WTC11 (cell line): ENCODE data around the gene FBXO36. TPM values are rescaled to one million over a fixed set of nuclear protein-coding genes. Genes with fewer than 3 reads are reported as not detected.
"Not testable (repeated sequence)": the region's sequence is repeated elsewhere in the genome, so short reads cannot be mapped to it uniquely, and the experiment has no call there.

Experiments used
- ATAC-seq: fragments of 200-7000 bp; cut with Tn5 transposase; 2 replicates; pipeline ENCODE4 v1.10.0; 2021; ENCODE audit warnings: mild to moderate bottlenecking, moderate library complexity
- CTCF ChIA-PET: fragments of 300-600 bp; sonication (Branson Sonifier 250); formaldehyde crosslinking; loops from one replicate; lab custom pipeline; 2021; ENCODE audit warnings: antibody characterized with exemption; lab: Charles Lee
- POLR2A ChIA-PET: fragments of 350-600 bp; sonication (Branson Sonifier 250); formaldehyde crosslinking; loops from one replicate; lab custom pipeline; 2021; ENCODE audit warnings: antibody characterized with exemption; lab: Charles Lee
- DNase-seq: peaks from one replicate; pipeline ENCODE4 v3.0.0; 2021; ENCODE audit warnings: low spot score
- H3K27ac Mint-ChIP-seq: 2 replicates; pipeline ENCODE4 v1.8.0; 2021; ENCODE audit warnings: mixed read lengths
- H3K27me3 Mint-ChIP-seq: 2 replicates; pipeline ENCODE4 v1.8.0; 2021; ENCODE audit warnings: low read depth, mild to moderate bottlenecking, moderate library complexity, mixed read lengths
- H3K36me3 Mint-ChIP-seq: 2 replicates; pipeline ENCODE4 v1.8.0; 2021; ENCODE audit warnings: mixed read lengths
- H3K4me1 Mint-ChIP-seq: 2 replicates; pipeline ENCODE4 v1.8.0; 2022; ENCODE audit warnings: mixed read lengths
- H3K4me3 Mint-ChIP-seq: 2 replicates; pipeline ENCODE4 v1.8.0; 2021; ENCODE audit warnings: mild to moderate bottlenecking, moderate library complexity, mixed read lengths
- H3K9me3 Mint-ChIP-seq: 2 replicates; pipeline ENCODE4 v1.8.0; 2021; ENCODE audit warnings: mixed read lengths
- CREM ChIP-seq: sonication (generic); formaldehyde crosslinking; IDR thresholded peaks from 2 replicates; pipeline ENCODE4 v1.8.1; 2022; ENCODE audit warnings: mild to moderate bottlenecking, missing genetic modification reagents, moderate library complexity
- ESRRA ChIP-seq: sonication (generic); formaldehyde crosslinking; IDR thresholded peaks from 2 replicates; pipeline ENCODE4 v1.8.1; 2022; ENCODE audit warnings: mild to moderate bottlenecking, missing genetic modification reagents, borderline replicate concordance
- GABPB1 ChIP-seq: sonication (generic); formaldehyde crosslinking; IDR thresholded peaks from 2 replicates; pipeline ENCODE4 v1.8.1; 2023; ENCODE audit warnings: mild to moderate bottlenecking, missing genetic modification reagents
- JAZF1 ChIP-seq: fragments of 250-450 bp; sonication (Bioruptor Pico); IDR thresholded peaks from 2 replicates; pipeline ENCODE4 v1.9.0; 2021; ENCODE audit warnings: moderate library complexity, mild to moderate bottlenecking, inconsistent platforms
- MYBL2 ChIP-seq: sonication (generic); formaldehyde crosslinking; IDR thresholded peaks from 2 replicates; pipeline ENCODE4 v1.8.1; 2023; ENCODE audit warnings: mild to moderate bottlenecking, moderate library complexity, missing genetic modification reagents
- NFYB ChIP-seq: sonication (generic); formaldehyde crosslinking; conservative IDR thresholded peaks from 2 replicates; pipeline ENCODE4 v1.8.0; 2022; ENCODE audit warnings: low read depth, missing genetic modification reagents
- PRRX2 ChIP-seq: fragments of 250-450 bp; sonication (Bioruptor Pico); IDR thresholded peaks from 2 replicates; pipeline ENCODE4 v1.8.0; 2021; ENCODE audit warnings: mild to moderate bottlenecking
- RORB ChIP-seq: fragments of 250-450 bp; sonication (Bioruptor Pico); IDR thresholded peaks from 2 replicates; pipeline ENCODE4 v1.9.0; 2021; ENCODE audit warnings: mild to moderate bottlenecking
- SOX15 ChIP-seq: fragments of 250-450 bp; sonication (Bioruptor Pico); IDR thresholded peaks from 2 replicates; pipeline ENCODE4 v1.9.0; 2021; ENCODE audit warnings: mild to moderate bottlenecking
- TEAD1 ChIP-seq: sonication (generic); formaldehyde crosslinking; IDR thresholded peaks from 2 replicates; pipeline ENCODE4 v1.8.0; 2022; ENCODE audit warnings: mild to moderate bottlenecking, missing genetic modification reagents
- TEAD4 ChIP-seq: sonication (generic); formaldehyde crosslinking; IDR thresholded peaks from 2 replicates; pipeline ENCODE4 v1.8.0; 2022; ENCODE audit warnings: mild to moderate bottlenecking, missing genetic modification reagents
- TP53 ChIP-seq: sonication (generic); formaldehyde crosslinking; IDR thresholded peaks from 2 replicates; pipeline ENCODE4 v1.8.1; 2023; ENCODE audit warnings: mild to moderate bottlenecking, missing genetic modification reagents
- ZNF138 ChIP-seq: sonication (generic); formaldehyde crosslinking; conservative IDR thresholded peaks from 2 replicates; pipeline ENCODE4 v1.8.1; 2022; ENCODE audit warnings: mild to moderate bottlenecking, moderate library complexity, missing genetic modification reagents
- ZNF317 ChIP-seq: sonication (generic); formaldehyde crosslinking; IDR thresholded peaks from 2 replicates; pipeline ENCODE4 v1.8.1; 2023; ENCODE audit warnings: low read depth, mild to moderate bottlenecking, moderate library complexity, missing genetic modification reagents, borderline replicate concordance
- ZNF416 ChIP-seq: fragments of 250-450 bp; sonication (Bioruptor Pico); IDR thresholded peaks from 2 replicates; pipeline ENCODE4 v1.9.0; 2021; ENCODE audit warnings: mild to moderate bottlenecking, inconsistent platforms
- ZNF671 ChIP-seq: fragments of 250-450 bp; sonication (Bioruptor Pico); IDR thresholded peaks from 2 replicates; pipeline ENCODE4 v1.8.0; 2021; ENCODE audit warnings: mild to moderate bottlenecking
- total RNA-seq: library from RNA; stranded (reverse); gene quantifications from 3 replicates; pipeline ENCODE4 v1.2.3, GENCODE V29; 2021
- TF ChIP-seq, protein P1 (sequence below): sonication (generic); formaldehyde crosslinking; IDR thresholded peaks from 2 replicates; pipeline ENCODE4 v1.8.0; 2022; ENCODE audit warnings: mild to moderate bottlenecking, missing genetic modification reagents
- TF ChIP-seq, protein P2 (sequence below): fragments of 250-450 bp; sonication (Bioruptor Pico); IDR thresholded peaks from 2 replicates; pipeline ENCODE4 v1.9.0; 2021; ENCODE audit warnings: mild to moderate bottlenecking
- TF ChIP-seq, protein P3 (sequence below): fragments of 250-450 bp; sonication (Bioruptor Pico); IDR thresholded peaks from 2 replicates; pipeline ENCODE4 v1.9.0; 2021; ENCODE audit warnings: mild to moderate bottlenecking, borderline replicate concordance
- TF ChIP-seq, protein P4 (sequence below): sonication (generic); formaldehyde crosslinking; IDR thresholded peaks from 2 replicates; pipeline ENCODE4 v1.8.0; 2023; ENCODE audit warnings: mild to moderate bottlenecking, missing genetic modification reagents
- TF ChIP-seq, protein P5 (sequence below): sonication (generic); formaldehyde crosslinking; IDR thresholded peaks from 2 replicates; pipeline ENCODE4 v1.8.0; 2023; ENCODE audit warnings: missing genetic modification reagents, mild to moderate bottlenecking, borderline replicate concordance

Gene FBXO36
- total RNA-seq, 1 experiment from 2014 or later, result 5.3 TPM

DNA sequence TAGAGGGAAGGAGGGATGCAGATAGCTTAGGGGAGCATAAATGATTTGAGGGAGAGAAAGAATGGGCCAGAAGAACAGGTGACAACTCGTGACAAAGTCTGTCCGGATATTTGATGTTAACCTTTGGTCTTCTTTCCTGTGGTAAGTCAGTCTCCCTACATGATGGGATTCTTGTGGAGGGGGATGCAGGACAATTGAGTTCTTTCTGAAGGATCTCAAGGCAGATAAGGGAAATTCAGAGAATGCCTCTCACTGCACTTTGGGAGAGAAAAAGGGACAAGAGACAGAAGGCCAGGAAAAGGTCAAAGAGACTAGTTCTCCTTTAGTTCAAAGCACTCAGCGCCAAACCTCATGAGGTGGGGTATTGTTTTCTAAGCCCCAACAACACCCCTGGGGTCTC, 34.2 kb downstream of the FBXO36 start:
- TF ChIP-seq JAZF1 (CRISPR knock-in tag), result no peak
- TF ChIP-seq ESRRA (CRISPR knock-in tag), result no peak
- no peak for TF ChIP-seq TEAD4 (CRISPR knock-in tag)
- TF ChIP-seq RORB (CRISPR knock-in tag), result no peak
- no peak for TF ChIP-seq ZNF138
- no peak for TF ChIP-seq NFYB
- TF ChIP-seq, protein P1, sequence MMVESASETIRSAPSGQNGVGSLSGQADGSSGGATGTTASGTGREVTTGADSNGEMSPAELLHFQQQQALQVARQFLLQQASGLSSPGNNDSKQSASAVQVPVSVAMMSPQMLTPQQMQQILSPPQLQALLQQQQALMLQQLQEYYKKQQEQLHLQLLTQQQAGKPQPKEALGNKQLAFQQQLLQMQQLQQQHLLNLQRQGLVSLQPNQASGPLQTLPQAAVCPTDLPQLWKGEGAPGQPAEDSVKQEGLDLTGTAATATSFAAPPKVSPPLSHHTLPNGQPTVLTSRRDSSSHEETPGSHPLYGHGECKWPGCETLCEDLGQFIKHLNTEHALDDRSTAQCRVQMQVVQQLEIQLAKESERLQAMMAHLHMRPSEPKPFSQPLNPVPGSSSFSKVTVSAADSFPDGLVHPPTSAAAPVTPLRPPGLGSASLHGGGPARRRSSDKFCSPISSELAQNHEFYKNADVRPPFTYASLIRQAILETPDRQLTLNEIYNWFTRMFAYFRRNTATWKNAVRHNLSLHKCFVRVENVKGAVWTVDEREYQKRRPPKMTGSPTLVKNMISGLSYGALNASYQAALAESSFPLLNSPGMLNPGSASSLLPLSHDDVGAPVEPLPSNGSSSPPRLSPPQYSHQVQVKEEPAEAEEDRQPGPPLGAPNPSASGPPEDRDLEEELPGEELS (CRISPR knock-in tag), result no peak
- no peak for TF ChIP-seq ZNF416
- TF ChIP-seq GABPB1 (CRISPR knock-in tag), result no peak
- no peak for TF ChIP-seq TP53 (CRISPR knock-in tag)
- no peak for TF ChIP-seq CREM
- TF ChIP-seq TEAD1, result no peak
- TF ChIP-seq PRRX2 (CRISPR knock-in tag), result no peak
- no peak for TF ChIP-seq ZNF671 (CRISPR knock-in tag)
- TF ChIP-seq SOX15 (CRISPR knock-in tag), result no peak
- no peak for TF ChIP-seq MYBL2 (CRISPR knock-in tag)
- TF ChIP-seq, protein P2, sequence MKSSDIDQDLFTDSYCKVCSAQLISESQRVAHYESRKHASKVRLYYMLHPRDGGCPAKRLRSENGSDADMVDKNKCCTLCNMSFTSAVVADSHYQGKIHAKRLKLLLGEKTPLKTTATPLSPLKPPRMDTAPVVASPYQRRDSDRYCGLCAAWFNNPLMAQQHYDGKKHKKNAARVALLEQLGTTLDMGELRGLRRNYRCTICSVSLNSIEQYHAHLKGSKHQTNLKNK (CRISPR knock-in tag), result no peak
- TF ChIP-seq, protein P3, sequence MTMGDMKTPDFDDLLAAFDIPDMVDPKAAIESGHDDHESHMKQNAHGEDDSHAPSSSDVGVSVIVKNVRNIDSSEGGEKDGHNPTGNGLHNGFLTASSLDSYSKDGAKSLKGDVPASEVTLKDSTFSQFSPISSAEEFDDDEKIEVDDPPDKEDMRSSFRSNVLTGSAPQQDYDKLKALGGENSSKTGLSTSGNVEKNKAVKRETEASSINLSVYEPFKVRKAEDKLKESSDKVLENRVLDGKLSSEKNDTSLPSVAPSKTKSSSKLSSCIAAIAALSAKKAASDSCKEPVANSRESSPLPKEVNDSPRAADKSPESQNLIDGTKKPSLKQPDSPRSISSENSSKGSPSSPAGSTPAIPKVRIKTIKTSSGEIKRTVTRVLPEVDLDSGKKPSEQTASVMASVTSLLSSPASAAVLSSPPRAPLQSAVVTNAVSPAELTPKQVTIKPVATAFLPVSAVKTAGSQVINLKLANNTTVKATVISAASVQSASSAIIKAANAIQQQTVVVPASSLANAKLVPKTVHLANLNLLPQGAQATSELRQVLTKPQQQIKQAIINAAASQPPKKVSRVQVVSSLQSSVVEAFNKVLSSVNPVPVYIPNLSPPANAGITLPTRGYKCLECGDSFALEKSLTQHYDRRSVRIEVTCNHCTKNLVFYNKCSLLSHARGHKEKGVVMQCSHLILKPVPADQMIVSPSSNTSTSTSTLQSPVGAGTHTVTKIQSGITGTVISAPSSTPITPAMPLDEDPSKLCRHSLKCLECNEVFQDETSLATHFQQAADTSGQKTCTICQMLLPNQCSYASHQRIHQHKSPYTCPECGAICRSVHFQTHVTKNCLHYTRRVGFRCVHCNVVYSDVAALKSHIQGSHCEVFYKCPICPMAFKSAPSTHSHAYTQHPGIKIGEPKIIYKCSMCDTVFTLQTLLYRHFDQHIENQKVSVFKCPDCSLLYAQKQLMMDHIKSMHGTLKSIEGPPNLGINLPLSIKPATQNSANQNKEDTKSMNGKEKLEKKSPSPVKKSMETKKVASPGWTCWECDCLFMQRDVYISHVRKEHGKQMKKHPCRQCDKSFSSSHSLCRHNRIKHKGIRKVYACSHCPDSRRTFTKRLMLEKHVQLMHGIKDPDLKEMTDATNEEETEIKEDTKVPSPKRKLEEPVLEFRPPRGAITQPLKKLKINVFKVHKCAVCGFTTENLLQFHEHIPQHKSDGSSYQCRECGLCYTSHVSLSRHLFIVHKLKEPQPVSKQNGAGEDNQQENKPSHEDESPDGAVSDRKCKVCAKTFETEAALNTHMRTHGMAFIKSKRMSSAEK (CRISPR knock-in tag), result no peak
- Mint-ChIP-seq H3K9me3 (no peaks in the 10 kb centered on the region), H3K4me3 (no peak overlapping the region), H3K36me3 (peaks cover 3% of the 10 kb centered on the region; the same call in 1 of the 2 replicates), H3K27me3 (no peaks in the 10 kb centered on the region), H3K27ac (no peak overlapping the region), H3K4me1 (peaks cover 33% of the 10 kb centered on the region)
- POLR2A ChIA-PET, result no interaction called here
- no peak for ATAC-seq
- CTCF ChIA-PET, result no interaction called here
- no peak for DNase-seq

DNA sequence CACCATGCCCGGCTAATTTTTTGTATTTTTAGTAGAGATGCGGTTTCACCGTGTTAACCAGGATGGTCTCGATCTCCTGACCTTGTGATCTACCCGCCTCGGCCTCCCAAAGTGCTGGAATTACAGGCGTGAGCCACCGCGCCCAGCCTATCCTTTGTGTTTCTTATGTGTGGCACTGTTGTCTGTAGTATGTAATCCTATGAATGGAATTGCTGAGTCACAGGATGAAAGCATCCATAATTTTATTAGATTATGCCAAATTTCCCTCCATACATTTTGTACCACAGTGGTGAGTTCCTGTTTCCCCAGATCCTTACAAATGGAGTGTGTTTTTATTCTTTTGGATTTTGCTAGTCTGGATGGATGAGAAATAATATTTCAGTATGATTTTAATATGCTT, 41.3 kb downstream of the FBXO36 start:
- H3K27me3 Mint-ChIP-seq, H3K4me3 Mint-ChIP-seq, H3K27ac Mint-ChIP-seq, DNase-seq, H3K9me3 Mint-ChIP-seq, H3K4me1 Mint-ChIP-seq, CTCF ChIA-PET, ATAC-seq, H3K36me3 Mint-ChIP-seq: not testable (repeated sequence)
- POLR2A ChIA-PET, result interaction anchor here (0.6 kb wide), 1 partner anchor 45 kb away, joined by 3 read pairs; no protein-coding TSS in a partner anchor

DNA sequence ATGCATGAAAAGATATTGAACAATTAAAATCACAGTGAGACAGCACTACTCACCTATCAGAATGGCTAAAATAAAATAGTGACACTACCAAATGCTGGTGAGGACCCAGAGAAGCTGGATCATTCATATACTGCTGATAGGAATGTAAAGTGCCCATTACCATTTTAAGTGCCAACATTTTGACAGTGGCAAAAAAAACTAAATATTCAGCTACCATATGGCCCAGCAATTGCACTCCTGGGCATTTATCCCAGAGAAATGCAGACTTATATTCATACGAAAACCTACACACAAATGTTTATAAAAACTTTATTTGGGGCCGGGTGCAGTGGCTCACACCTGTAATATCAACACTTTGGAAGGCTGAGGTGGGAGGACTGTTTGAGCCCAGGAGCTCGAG, 47.6 kb downstream of the FBXO36 start:
- Mint-ChIP-seq H3K4me3 (no peak overlapping the region), H3K27ac (no peak overlapping the region), H3K27me3 (no peaks in the 10 kb centered on the region), H3K36me3 (peaks cover 5% of the 10 kb centered on the region), H3K9me3 (peaks cover 3% of the 10 kb centered on the region; the same call in 1 of the 2 replicates), H3K4me1 (no peaks in the 10 kb centered on the region)
- no peak for DNase-seq
- ATAC-seq, result no peak
- ChIA-PET CTCF (no interaction called here), POLR2A (no interaction called here)
- TF ChIP-seq ZNF416, result no peak
- no peak for TF ChIP-seq GABPB1 (CRISPR knock-in tag)
- TF ChIP-seq, protein P4, sequence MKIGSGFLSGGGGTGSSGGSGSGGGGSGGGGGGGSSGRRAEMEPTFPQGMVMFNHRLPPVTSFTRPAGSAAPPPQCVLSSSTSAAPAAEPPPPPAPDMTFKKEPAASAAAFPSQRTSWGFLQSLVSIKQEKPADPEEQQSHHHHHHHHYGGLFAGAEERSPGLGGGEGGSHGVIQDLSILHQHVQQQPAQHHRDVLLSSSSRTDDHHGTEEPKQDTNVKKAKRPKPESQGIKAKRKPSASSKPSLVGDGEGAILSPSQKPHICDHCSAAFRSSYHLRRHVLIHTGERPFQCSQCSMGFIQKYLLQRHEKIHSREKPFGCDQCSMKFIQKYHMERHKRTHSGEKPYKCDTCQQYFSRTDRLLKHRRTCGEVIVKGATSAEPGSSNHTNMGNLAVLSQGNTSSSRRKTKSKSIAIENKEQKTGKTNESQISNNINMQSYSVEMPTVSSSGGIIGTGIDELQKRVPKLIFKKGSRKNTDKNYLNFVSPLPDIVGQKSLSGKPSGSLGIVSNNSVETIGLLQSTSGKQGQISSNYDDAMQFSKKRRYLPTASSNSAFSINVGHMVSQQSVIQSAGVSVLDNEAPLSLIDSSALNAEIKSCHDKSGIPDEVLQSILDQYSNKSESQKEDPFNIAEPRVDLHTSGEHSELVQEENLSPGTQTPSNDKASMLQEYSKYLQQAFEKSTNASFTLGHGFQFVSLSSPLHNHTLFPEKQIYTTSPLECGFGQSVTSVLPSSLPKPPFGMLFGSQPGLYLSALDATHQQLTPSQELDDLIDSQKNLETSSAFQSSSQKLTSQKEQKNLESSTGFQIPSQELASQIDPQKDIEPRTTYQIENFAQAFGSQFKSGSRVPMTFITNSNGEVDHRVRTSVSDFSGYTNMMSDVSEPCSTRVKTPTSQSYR (CRISPR knock-in tag), result no peak
- TF ChIP-seq ZNF317 (CRISPR knock-in tag), result no peak
- TF ChIP-seq, protein P5, sequence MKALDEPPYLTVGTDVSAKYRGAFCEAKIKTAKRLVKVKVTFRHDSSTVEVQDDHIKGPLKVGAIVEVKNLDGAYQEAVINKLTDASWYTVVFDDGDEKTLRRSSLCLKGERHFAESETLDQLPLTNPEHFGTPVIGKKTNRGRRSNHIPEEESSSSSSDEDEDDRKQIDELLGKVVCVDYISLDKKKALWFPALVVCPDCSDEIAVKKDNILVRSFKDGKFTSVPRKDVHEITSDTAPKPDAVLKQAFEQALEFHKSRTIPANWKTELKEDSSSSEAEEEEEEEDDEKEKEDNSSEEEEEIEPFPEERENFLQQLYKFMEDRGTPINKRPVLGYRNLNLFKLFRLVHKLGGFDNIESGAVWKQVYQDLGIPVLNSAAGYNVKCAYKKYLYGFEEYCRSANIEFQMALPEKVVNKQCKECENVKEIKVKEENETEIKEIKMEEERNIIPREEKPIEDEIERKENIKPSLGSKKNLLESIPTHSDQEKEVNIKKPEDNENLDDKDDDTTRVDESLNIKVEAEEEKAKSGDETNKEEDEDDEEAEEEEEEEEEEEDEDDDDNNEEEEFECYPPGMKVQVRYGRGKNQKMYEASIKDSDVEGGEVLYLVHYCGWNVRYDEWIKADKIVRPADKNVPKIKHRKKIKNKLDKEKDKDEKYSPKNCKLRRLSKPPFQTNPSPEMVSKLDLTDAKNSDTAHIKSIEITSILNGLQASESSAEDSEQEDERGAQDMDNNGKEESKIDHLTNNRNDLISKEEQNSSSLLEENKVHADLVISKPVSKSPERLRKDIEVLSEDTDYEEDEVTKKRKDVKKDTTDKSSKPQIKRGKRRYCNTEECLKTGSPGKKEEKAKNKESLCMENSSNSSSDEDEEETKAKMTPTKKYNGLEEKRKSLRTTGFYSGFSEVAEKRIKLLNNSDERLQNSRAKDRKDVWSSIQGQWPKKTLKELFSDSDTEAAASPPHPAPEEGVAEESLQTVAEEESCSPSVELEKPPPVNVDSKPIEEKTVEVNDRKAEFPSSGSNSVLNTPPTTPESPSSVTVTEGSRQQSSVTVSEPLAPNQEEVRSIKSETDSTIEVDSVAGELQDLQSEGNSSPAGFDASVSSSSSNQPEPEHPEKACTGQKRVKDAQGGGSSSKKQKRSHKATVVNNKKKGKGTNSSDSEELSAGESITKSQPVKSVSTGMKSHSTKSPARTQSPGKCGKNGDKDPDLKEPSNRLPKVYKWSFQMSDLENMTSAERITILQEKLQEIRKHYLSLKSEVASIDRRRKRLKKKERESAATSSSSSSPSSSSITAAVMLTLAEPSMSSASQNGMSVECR (CRISPR knock-in tag), result no peak
